HG03097 (cell line): Measurements from ENCODE around the gene PER3.
"Not testable (repeated sequence)": the region's sequence is repeated elsewhere in the genome, so short reads cannot be mapped to it uniquely, and the experiment has no call there.

Experiments used
- ATAC-seq: cut with Tn5 transposase; IDR thresholded peaks from one replicate; pipeline ENCODE4 v1.9.1; 2021; ENCODE audit not compliant: unreplicated experiment, low FRiP score

PER3 gene

GRCh38 chr1:7777591-7777990, 6.5 kb upstream of the PER3 start:
- no peak for ATAC-seq

GRCh38 chr1:7778133-7778628, 5.9 kb upstream of the PER3 start:
- ATAC-seq = no peak

- ATAC-seq = no peak
These were observed 3.1 kb upstream of the PER3 start for GRCh38 chr1:7780976-7781375.

- ATAC-seq = no peak
These were observed 2.6 kb upstream of the PER3 start for GRCh38 chr1:7781501-7781900.

- ATAC-seq = no peak
These were observed 2.1 kb upstream of the PER3 start for GRCh38 chr1:7781923-7782495.

- no peak for ATAC-seq
These were observed 846 bp upstream of the PER3 start for GRCh38 chr1:7783178-7783711.

- no peak for ATAC-seq
These were observed 491 bp downstream of the PER3 start for GRCh38 chr1:7784492-7785071.

- no peak for ATAC-seq
These were observed 1.0 kb downstream of the PER3 start for GRCh38 chr1:7785108-7785507.

- no peak for ATAC-seq
These were observed 2.7 kb downstream of the PER3 start for GRCh38 chr1:7786795-7787194.

GRCh38 chr1:7789828-7790227, 5.7 kb downstream of the PER3 start:
- no peak for ATAC-seq

- not testable (repeated sequence) for ATAC-seq
These were observed 6.9 kb downstream of the PER3 start for GRCh38 chr1:7791027-7791426.

- no peak for ATAC-seq
These were observed 11.3 kb downstream of the PER3 start for GRCh38 chr1:7795406-7795805.

- ATAC-seq = no peak
These were observed 21.4 kb downstream of the PER3 start for GRCh38 chr1:7805460-7805859.

GRCh38 chr1:7808253-7808844, 24.3 kb downstream of the PER3 start:
- ATAC-seq = no peak

- no peak for ATAC-seq
These were observed 25.7 kb downstream of the PER3 start for GRCh38 chr1:7809742-7810141.

GRCh38 chr1:7810395-7810794, 26.3 kb downstream of the PER3 start:
- ATAC-seq = no peak

GRCh38 chr1:7811476-7811875, 27.4 kb downstream of the PER3 start:
- ATAC-seq = no peak

- ATAC-seq = no peak
These were observed 29.7 kb downstream of the PER3 start for GRCh38 chr1:7813677-7814373.

- no peak for ATAC-seq
These were observed 37.2 kb downstream of the PER3 start for GRCh38 chr1:7821282-7821681.

GRCh38 chr1:7824701-7825100, 40.6 kb downstream of the PER3 start:
- ATAC-seq = no peak

GRCh38 chr1:7826363-7826762, 42.3 kb downstream of the PER3 start:
- no peak for ATAC-seq
